DND-41 (cell line): ENCODE data around the gene ARSA.

ENCODE experiments used
- EZH2 ChIP-seq: IDR thresholded peaks from 3 replicates; pipeline ENCODE4 v1.6.1; 2012; ENCODE audit warnings: borderline replicate concordance, low read depth, mild to moderate bottlenecking, moderate library complexity, low read length, inconsistent platforms; ENCODE audit not compliant: severe bottlenecking
- TF ChIP-seq, protein P1 (sequence below): IDR thresholded peaks from 2 replicates; pipeline ENCODE4 v1.5.1; 2012; ENCODE audit warnings: borderline replicate concordance, low read length, moderate library complexity, mild to moderate bottlenecking; ENCODE audit not compliant: poor library complexity, severe bottlenecking; ENCODE audit errors: extremely low read depth

GRCh38 chr22:50670914-50671538 lies 43.1 kb upstream of the ARSA start:
- TF ChIP-seq, protein P1, sequence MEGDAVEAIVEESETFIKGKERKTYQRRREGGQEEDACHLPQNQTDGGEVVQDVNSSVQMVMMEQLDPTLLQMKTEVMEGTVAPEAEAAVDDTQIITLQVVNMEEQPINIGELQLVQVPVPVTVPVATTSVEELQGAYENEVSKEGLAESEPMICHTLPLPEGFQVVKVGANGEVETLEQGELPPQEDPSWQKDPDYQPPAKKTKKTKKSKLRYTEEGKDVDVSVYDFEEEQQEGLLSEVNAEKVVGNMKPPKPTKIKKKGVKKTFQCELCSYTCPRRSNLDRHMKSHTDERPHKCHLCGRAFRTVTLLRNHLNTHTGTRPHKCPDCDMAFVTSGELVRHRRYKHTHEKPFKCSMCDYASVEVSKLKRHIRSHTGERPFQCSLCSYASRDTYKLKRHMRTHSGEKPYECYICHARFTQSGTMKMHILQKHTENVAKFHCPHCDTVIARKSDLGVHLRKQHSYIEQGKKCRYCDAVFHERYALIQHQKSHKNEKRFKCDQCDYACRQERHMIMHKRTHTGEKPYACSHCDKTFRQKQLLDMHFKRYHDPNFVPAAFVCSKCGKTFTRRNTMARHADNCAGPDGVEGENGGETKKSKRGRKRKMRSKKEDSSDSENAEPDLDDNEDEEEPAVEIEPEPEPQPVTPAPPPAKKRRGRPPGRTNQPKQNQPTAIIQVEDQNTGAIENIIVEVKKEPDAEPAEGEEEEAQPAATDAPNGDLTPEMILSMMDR = no peak
- TF ChIP-seq EZH2 = no peak
